GM12891 (cell line): ENCODE results near the gene SYT14.
"Not testable (repeated sequence)": the region's sequence is repeated elsewhere in the genome, so short reads cannot be mapped to it uniquely, and the experiment has no call there.

Experiments
- DNase-seq: peaks from one replicate; pipeline ENCODE4 v3.0.0; 2011; ENCODE audit warnings: low spot score; ENCODE audit not compliant: insufficient read length
- FAIRE-seq: peaks from 2 replicates; lab custom pipeline; 2011; peaks lifted over from hg19 to GRCh38; lab: Jason Lieb, UNC
- PAX5 ChIP-seq: IDR thresholded peaks from 2 replicates; pipeline ENCODE4 v1.6.1; 2011; ENCODE audit warnings: low read length, moderate library complexity, mild to moderate bottlenecking; ENCODE audit not compliant: insufficient read depth, severe bottlenecking
- POLR2A ChIP-seq: IDR thresholded peaks from 2 replicates; pipeline ENCODE4 v1.6.1; 2011; ENCODE audit warnings: low read depth, low read length, control low read depth
- POLR2AphosphoS5 ChIP-seq: IDR thresholded peaks from 2 replicates; pipeline ENCODE4 v1.6.1; 2011; ENCODE audit warnings: low read depth, low read length, control low read depth
- POU2F2 ChIP-seq: IDR thresholded peaks from 2 replicates; pipeline ENCODE4 v1.6.1; 2011; ENCODE audit warnings: low read depth, mild to moderate bottlenecking, control low read depth, low read length, moderate library complexity
- SPI1 ChIP-seq: IDR thresholded peaks from 2 replicates; pipeline ENCODE4 v1.6.1; 2011; ENCODE audit warnings: low read depth, low read length, control low read depth
- TAF1 ChIP-seq: IDR thresholded peaks from 2 replicates; pipeline ENCODE4 v1.6.1; 2011; ENCODE audit warnings: low read depth, low read length, control low read depth

Gene SYT14

GRCh38 chr1:210129759-210130158 is 191.7 kb downstream of the SYT14 start:
- no peak for TF ChIP-seq POLR2AphosphoS5
- no peak for TF ChIP-seq PAX5
- TF ChIP-seq POLR2A, result no peak
- TF ChIP-seq SPI1, result no peak
- TF ChIP-seq POU2F2, result no peak
- no peak for TF ChIP-seq TAF1
- FAIRE-seq (no peak), DNase-seq (no peak)

- no peak for TF ChIP-seq POU2F2
- no peak for TF ChIP-seq SPI1
- no peak for DNase-seq
Observed at GRCh38 chr1:210132582-210132981, 194.6 kb downstream of the SYT14 start.

GRCh38 chr1:210143465-210144062 is 205.5 kb downstream of the SYT14 start:
- DNase-seq (peak; percentile 7), FAIRE-seq (no peak)
- TF ChIP-seq TAF1 (no peak), POLR2A (no peak), POU2F2 (no peak), SPI1 (no peak), PAX5 (no peak), POLR2AphosphoS5 (no peak)

More at GRCh38 chr1:210132582-210132981, 194.6 kb downstream of the SYT14 start:
- FAIRE-seq, result no peak

GRCh38 chr1:210144736-210145135 is 206.7 kb downstream of the SYT14 start:
- FAIRE-seq, result no peak
- no peak for DNase-seq
- TF ChIP-seq PAX5 (no peak), SPI1 (no peak), POU2F2 (no peak), TAF1 (no peak), POLR2A (no peak), POLR2AphosphoS5 (no peak)

- no peak for FAIRE-seq
Observed at GRCh38 chr1:210151052-210151672, 213.1 kb downstream of the SYT14 start.

GRCh38 chr1:210159211-210159610 is 221.2 kb downstream of the SYT14 start:
- no peak for TF ChIP-seq POU2F2
- no peak for TF ChIP-seq POLR2A
- no peak for TF ChIP-seq TAF1
- TF ChIP-seq PAX5, result no peak
- no peak for TF ChIP-seq SPI1
- TF ChIP-seq POLR2AphosphoS5, result no peak
- no peak for DNase-seq
- FAIRE-seq, result no peak

More at GRCh38 chr1:210151052-210151672, 213.1 kb downstream of the SYT14 start:
- no peak for DNase-seq
- TF ChIP-seq TAF1 (no peak), SPI1 (no peak), POU2F2 (no peak), POLR2A (no peak), PAX5 (no peak), POLR2AphosphoS5 (no peak)

- DNase-seq, result no peak
- TF ChIP-seq SPI1 (no peak), PAX5 (no peak), POLR2AphosphoS5 (no peak), POU2F2 (no peak), POLR2A (no peak), TAF1 (no peak)
- FAIRE-seq, result no peak
Observed at GRCh38 chr1:210170220-210170619, 232.2 kb downstream of the SYT14 start.

GRCh38 chr1:210174133-210174532 is 236.1 kb downstream of the SYT14 start:
- FAIRE-seq, result no peak
- TF ChIP-seq POU2F2 (no peak), TAF1 (no peak), SPI1 (no peak), PAX5 (no peak), POLR2A (no peak), POLR2AphosphoS5 (no peak)
- DNase-seq, result no peak

- no peak for TF ChIP-seq SPI1
- TF ChIP-seq PAX5, result no peak
- no peak for TF ChIP-seq POLR2A
- no peak for TF ChIP-seq TAF1
- TF ChIP-seq POLR2AphosphoS5, result no peak
- TF ChIP-seq POU2F2, result no peak
- DNase-seq, result no peak
- FAIRE-seq, result no peak
Observed at GRCh38 chr1:210185063-210185462, 247.0 kb downstream of the SYT14 start.

GRCh38 chr1:210187849-210188606 is 250.0 kb downstream of the SYT14 start:
- DNase-seq, FAIRE-seq: not testable (repeated sequence)
